ENCODE data around the gene FKBP5. TPM values are rescaled to one million over a fixed set of nuclear protein-coding genes. Genes with fewer than 3 reads are reported as not detected.

FKBP5 gene
- total and polyA plus RNA-seq, 2 donors (not counting 3 experiments of a cell fraction or from before 2014, with no cell fraction given), result 16.7 to 56.8 TPM

- Histone ChIP-seq H3K9me1 (replicated peaks; ENCODE audit: control insufficient read depth, extremely low read depth, insufficient read depth, low read length) (no peaks in the 10 kb centered on the region), H3K9ac (replicated peaks; ENCODE audit: extremely low read depth, insufficient read depth, low read length) (no peak overlapping the region), H3K36me3 (ENCODE audit: control insufficient read depth in 2 of 2, extremely low read depth in 1 of 2, insufficient read depth in 2 of 2, low read length in 2 of 2) (peaks cover 0 to 9% of the 10 kb centered on the region in 2 experiments), H3K27me3 (ENCODE audit: control insufficient read depth in 2 of 2, insufficient read depth in 2 of 2, low read length in 2 of 2) (no peaks in the 10 kb centered on the region), H3K4me3 (replicated peaks in 1 of 3; ENCODE audit: insufficient read depth in 1 of 3, low read depth in 1 of 3, low read length in 3 of 3) (no peak overlapping the region), H3K4me2 (ENCODE audit: insufficient read depth, low read length) (no peak overlapping the region), H2AFZ (ENCODE audit: low read depth, low read length) (no peak overlapping the region), H3K27ac (ENCODE audit: insufficient read depth, low read depth, low read length) (no peak overlapping the region), H4K20me1 (replicated peaks; ENCODE audit: control insufficient read depth, extremely low read depth, insufficient read depth, low read length) (no peaks in the 10 kb centered on the region), H3K79me2 (ENCODE audit: control insufficient read depth, insufficient read depth, low read length) (peaks cover 11% of the 10 kb centered on the region), H3K9me3 (replicated peaks; ENCODE audit: control insufficient read depth, insufficient read depth, low read length) (no peaks in the 10 kb centered on the region), H3K4me1 (ENCODE audit: control insufficient read depth, extremely low read depth, insufficient read depth, low read length) (no peaks in the 10 kb centered on the region)
- ChIA-PET POLR2A (no interaction called here), CTCF (interaction anchor here (2.1 to 6.5 kb wide), 6 partner anchors 12 to 146 kb away, joined by 4 to 77 read pairs (median 18); partner anchors contain the start of gene ARMC12)
- BruUV-seq (replicated peaks), result no TSS peak
- intact Hi-C loops (cut with micrococcal nuclease), result loop anchor here (10.0 kb wide), 2 partner anchors 365 to 505 kb away; no protein-coding TSS in a partner anchor
- FAIRE-seq, result no peak
- TF ChIP-seq EZH2 (IDR thresholded peaks at IDR 0.05; ENCODE audit: borderline replicate concordance, low read depth, low read length, severe bottlenecking) (no peak), GATA2 (IDR thresholded peaks at IDR 0.05; ENCODE audit: insufficient read depth, insufficient read length, low read depth, low read length) (no peak), POLR2AphosphoS5 (IDR thresholded peaks at IDR 0.05; ENCODE audit: insufficient read depth, low read depth, low read length) (no peak), JUN (IDR thresholded peaks at IDR 0.05; ENCODE audit: borderline replicate concordance, insufficient read depth, insufficient read length, low read depth) (no peak), MAX (IDR thresholded peaks at IDR 0.05; ENCODE audit: insufficient read depth, insufficient read length) (no peak), MYC (IDR thresholded peaks at IDR 0.05; ENCODE audit: low read depth, low read length) (no peak), FOS (IDR thresholded peaks at IDR 0.05; ENCODE audit: borderline replicate concordance, insufficient read depth, low read length) (no peak), POLR2A (IDR thresholded peaks at IDR 0.05; ENCODE audit: low read depth, low read length) (no peak)
- TF ChIP-seq, protein P1, sequence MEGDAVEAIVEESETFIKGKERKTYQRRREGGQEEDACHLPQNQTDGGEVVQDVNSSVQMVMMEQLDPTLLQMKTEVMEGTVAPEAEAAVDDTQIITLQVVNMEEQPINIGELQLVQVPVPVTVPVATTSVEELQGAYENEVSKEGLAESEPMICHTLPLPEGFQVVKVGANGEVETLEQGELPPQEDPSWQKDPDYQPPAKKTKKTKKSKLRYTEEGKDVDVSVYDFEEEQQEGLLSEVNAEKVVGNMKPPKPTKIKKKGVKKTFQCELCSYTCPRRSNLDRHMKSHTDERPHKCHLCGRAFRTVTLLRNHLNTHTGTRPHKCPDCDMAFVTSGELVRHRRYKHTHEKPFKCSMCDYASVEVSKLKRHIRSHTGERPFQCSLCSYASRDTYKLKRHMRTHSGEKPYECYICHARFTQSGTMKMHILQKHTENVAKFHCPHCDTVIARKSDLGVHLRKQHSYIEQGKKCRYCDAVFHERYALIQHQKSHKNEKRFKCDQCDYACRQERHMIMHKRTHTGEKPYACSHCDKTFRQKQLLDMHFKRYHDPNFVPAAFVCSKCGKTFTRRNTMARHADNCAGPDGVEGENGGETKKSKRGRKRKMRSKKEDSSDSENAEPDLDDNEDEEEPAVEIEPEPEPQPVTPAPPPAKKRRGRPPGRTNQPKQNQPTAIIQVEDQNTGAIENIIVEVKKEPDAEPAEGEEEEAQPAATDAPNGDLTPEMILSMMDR (IDR thresholded peaks at IDR 0.05; ENCODE audit: extremely low read depth in 1 of 2, insufficient read depth in 1 of 2, low read depth in 1 of 2, low read length in 2 of 2), result no peak
- dilution Hi-C loops (cut with MboI; ENCODE audit: extremely low pct_ligation_motif_present, low sequenced_read_pairs), result no loop called here
- DNase-seq (ENCODE audit: low read depth, low spot score), result no peak
Measured at GRCh38 chr6:35589904-35590303, 98.8 kb downstream of the FKBP5 start.
